Neural cell (in vitro differentiated cells): ENCODE measurements around the gene EMC7.

ENCODE experiments used
- CTCF ChIP-seq: fragments of 450-650 bp; IDR thresholded peaks from 2 replicates; pipeline ENCODE4 v1.5.1; 2014; ENCODE audit warnings: antibody characterized with exemption, mild to moderate bottlenecking, moderate library complexity; ENCODE audit not compliant: poor library complexity, severe bottlenecking
- EP300 ChIP-seq: fragments of 450-650 bp; conservative IDR thresholded peaks from 2 replicates; pipeline ENCODE4 v1.6.1; 2014; ENCODE audit warnings: antibody characterized with exemption, mild to moderate bottlenecking, moderate library complexity; ENCODE audit not compliant: poor library complexity, severe bottlenecking

- no peak for TF ChIP-seq CTCF
- no peak for TF ChIP-seq EP300
Observed at GRCh38 chr15:34049112-34049511, 52.5 kb downstream of the EMC7 start.
